Measurements from ENCODE around the gene CIB4.

The CIB4 gene

DNA sequence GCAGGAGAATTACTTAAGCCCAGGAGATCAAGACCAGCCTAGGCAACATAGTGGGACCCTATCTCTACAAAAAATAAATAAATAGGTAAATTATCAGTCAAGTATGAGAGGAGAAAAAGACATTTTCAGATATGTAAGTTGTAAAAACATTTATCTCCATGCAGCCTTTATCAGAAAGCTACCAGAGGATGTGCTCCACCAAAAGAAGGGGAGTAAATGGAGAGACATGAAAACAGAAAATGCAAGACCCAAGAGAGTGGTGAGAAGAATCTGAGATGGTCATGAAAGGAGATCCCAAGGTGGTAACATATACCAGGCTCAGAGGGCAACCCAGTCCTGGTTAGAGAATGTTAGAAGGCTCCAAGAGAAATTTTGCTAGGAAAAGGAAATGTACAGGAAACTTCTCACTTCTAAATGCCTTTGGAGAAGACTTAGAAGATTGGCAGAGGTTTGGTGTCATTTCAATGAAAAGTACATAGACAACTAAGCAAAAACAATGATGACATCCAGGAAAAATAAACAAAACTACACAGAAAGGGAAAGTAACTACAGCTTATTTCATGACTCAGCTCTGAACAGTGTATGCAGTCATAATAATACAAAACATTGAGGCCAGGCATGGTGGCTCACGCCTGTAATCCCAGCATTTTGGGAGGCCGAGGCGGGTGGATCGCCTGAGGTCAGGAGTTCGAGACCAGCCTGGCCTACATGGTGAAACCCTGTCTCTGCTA lies 19.5 kb downstream of the CIB4 start:
- Mint-ChIP-seq H3K36me3 (ENCODE audit: low read depth) (no peaks in the 10 kb centered on the region), H3K4me1 (peaks cover 10% of the 10 kb centered on the region), H3K27me3 (ENCODE audit: low read depth) (peaks cover 58% of the 10 kb centered on the region), H3K4me3 (no peak overlapping the region), H3K27ac (no peak overlapping the region), H3K9me3 (peaks cover 15% of the 10 kb centered on the region)
- no peak for TF ChIP-seq CTCF (IDR thresholded peaks at IDR 0.05; ENCODE audit: unreplicated experiment in 3 of 3)

- peaks cover 69% of the 10 kb centered on the region for H3K27me3 Mint-ChIP-seq (ENCODE audit: low read depth)
- no peak overlapping the region for H3K27ac Mint-ChIP-seq
- H3K9me3 Mint-ChIP-seq, result peaks cover 11% of the 10 kb centered on the region
Observed at GRCh38 chr2:26620031-26620605, 21.0 kb downstream of the CIB4 start.

GRCh38 chr2:26619521-26619951 lies 21.6 kb downstream of the CIB4 start:
- Mint-ChIP-seq H3K27me3 (ENCODE audit: low read depth) (peaks cover 69% of the 10 kb centered on the region), H3K27ac (no peak overlapping the region), H3K4me1 (peaks cover 25% of the 10 kb centered on the region), H3K9me3 (peaks cover 11% of the 10 kb centered on the region), H3K36me3 (ENCODE audit: low read depth) (no peaks in the 10 kb centered on the region), H3K4me3 (no peak overlapping the region)
- TF ChIP-seq CTCF (IDR thresholded peaks at IDR 0.05; ENCODE audit: unreplicated experiment in 3 of 3), result no peak

More at GRCh38 chr2:26620031-26620605, 21.0 kb downstream of the CIB4 start:
- Mint-ChIP-seq H3K4me1 (peaks cover 19% of the 10 kb centered on the region), H3K4me3 (no peak overlapping the region), H3K36me3 (ENCODE audit: low read depth) (no peaks in the 10 kb centered on the region)
- TF ChIP-seq CTCF (IDR thresholded peaks at IDR 0.05; ENCODE audit: unreplicated experiment in 3 of 3), result no peak

DNA sequence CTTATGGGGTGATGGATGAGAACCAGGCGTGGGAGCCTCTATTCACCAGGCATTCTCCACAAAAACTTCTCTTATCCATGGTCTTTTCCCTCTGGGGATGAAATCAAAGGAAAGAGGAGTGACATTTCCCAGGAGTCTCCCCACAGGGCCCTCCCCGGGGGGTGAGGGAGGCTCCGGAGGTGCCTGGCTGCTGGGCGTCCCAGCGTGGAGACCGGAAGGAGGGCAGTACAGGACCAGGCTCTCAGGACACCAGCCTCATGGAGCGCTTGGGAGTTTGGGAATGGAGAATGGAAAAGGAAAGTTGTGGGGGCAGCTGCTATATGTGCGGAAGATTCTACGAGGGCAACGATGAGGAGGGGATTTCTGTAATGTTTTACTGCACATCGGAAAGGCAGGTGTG lies 22.1 kb downstream of the CIB4 start:
- peaks cover 70% of the 10 kb centered on the region for H3K27me3 Mint-ChIP-seq (ENCODE audit: low read depth)
- peaks cover 11% of the 10 kb centered on the region for H3K9me3 Mint-ChIP-seq
- no peaks in the 10 kb centered on the region for H3K36me3 Mint-ChIP-seq (ENCODE audit: low read depth)
- no peak for TF ChIP-seq CTCF (IDR thresholded peaks at IDR 0.05; ENCODE audit: unreplicated experiment in 3 of 3)
- peaks cover 29% of the 10 kb centered on the region for H3K4me1 Mint-ChIP-seq
- no peak overlapping the region for H3K4me3 Mint-ChIP-seq
- H3K27ac Mint-ChIP-seq, result no peak overlapping the region

GRCh38 chr2:26618611-26619010 lies 22.6 kb downstream of the CIB4 start:
- H3K27me3 Mint-ChIP-seq (ENCODE audit: low read depth), result peaks cover 73% of the 10 kb centered on the region
- H3K36me3 Mint-ChIP-seq (ENCODE audit: low read depth), result no peaks in the 10 kb centered on the region
- H3K9me3 Mint-ChIP-seq, result peaks cover 11% of the 10 kb centered on the region
- H3K4me1 Mint-ChIP-seq, result peaks cover 34% of the 10 kb centered on the region
- no peak overlapping the region for H3K27ac Mint-ChIP-seq
- H3K4me3 Mint-ChIP-seq, result no peak overlapping the region
- TF ChIP-seq CTCF (IDR thresholded peaks at IDR 0.05; ENCODE audit: unreplicated experiment in 3 of 3), result no peak
